ENCODE measurements around the gene PJA2.
A peak's percentile ranks its signal among the peaks of the same experiment; 100 is the strongest.

The PJA2 gene

GRCh38 chr5:109408991-109409843 is 557 bp downstream of the PJA2 start:
- DNase-seq, result peak; percentile 87
- peak; percentile 41 for ATAC-seq (ENCODE audit: insufficient read depth, low read depth)
- no peak for TF ChIP-seq CTCF (IDR thresholded peaks at IDR 0.05; ENCODE audit: borderline replicate concordance, extremely low read depth, low read length, poor library complexity, severe bottlenecking)
- TF ChIP-seq EZH2 (IDR thresholded peaks at IDR 0.05; ENCODE audit: borderline replicate concordance, low read depth, low read length, severe bottlenecking), result no peak
- Histone ChIP-seq H3K9ac (ENCODE audit: low read depth, low read length) (peak overlapping the region; percentile 88), H3K36me3 (ENCODE audit: insufficient read depth, low read length) (no peaks in the 10 kb centered on the region), H3K9me3 (ENCODE audit: insufficient read depth, low read length, severe bottlenecking) (no peaks in the 10 kb centered on the region), H4K20me1 (ENCODE audit: insufficient read depth, low read length) (peaks cover 7% of the 10 kb centered on the region; the same call in 1 of the 2 replicates), H3K4me3 (ENCODE audit: low read depth in 1 of 2, low read length in 2 of 2) (peak overlapping the region; percentile 83 to 84), H3K4me1 (ENCODE audit: insufficient read depth, low read length) (peaks cover 44% of the 10 kb centered on the region), H3K27ac (ENCODE audit: low read length) (peak overlapping the region; percentile 98), H2AFZ (ENCODE audit: low read depth, low read length) (peak overlapping the region; percentile 84), H3K79me2 (ENCODE audit: insufficient read depth, low read length) (peaks cover 53% of the 10 kb centered on the region), H3K4me2 (ENCODE audit: insufficient read depth, low read length) (peak overlapping the region; percentile 65), H3K27me3 (ENCODE audit: insufficient read depth, low read length, poor library complexity) (no peaks in the 10 kb centered on the region)

GRCh38 chr5:109407913-109408312 is 1.9 kb downstream of the PJA2 start:
- Histone ChIP-seq H2AFZ (ENCODE audit: low read depth, low read length) (no peak overlapping the region), H3K9ac (ENCODE audit: low read depth, low read length) (peak overlapping the region; percentile 88), H3K9me3 (ENCODE audit: insufficient read depth, low read length, severe bottlenecking) (no peaks in the 10 kb centered on the region), H3K27ac (ENCODE audit: low read length) (peak overlapping the region; percentile 98), H4K20me1 (ENCODE audit: insufficient read depth, low read length) (peaks cover 10% of the 10 kb centered on the region; the same call in 1 of the 2 replicates), H3K36me3 (ENCODE audit: insufficient read depth, low read length) (no peaks in the 10 kb centered on the region; the same call in 1 of the 2 replicates), H3K27me3 (ENCODE audit: insufficient read depth, low read length, poor library complexity) (no peaks in the 10 kb centered on the region), H3K4me2 (ENCODE audit: insufficient read depth, low read length) (peak overlapping the region; percentile 65), H3K4me3 (ENCODE audit: low read depth in 1 of 2, low read length in 2 of 2) (peak overlapping the region; percentile 83 to 84), H3K79me2 (ENCODE audit: insufficient read depth, low read length) (peaks cover 66% of the 10 kb centered on the region), H3K4me1 (ENCODE audit: insufficient read depth, low read length) (peaks cover 50% of the 10 kb centered on the region)
- ATAC-seq (ENCODE audit: insufficient read depth, low read depth), result no peak
- DNase-seq, result no peak
- TF ChIP-seq EZH2 (IDR thresholded peaks at IDR 0.05; ENCODE audit: borderline replicate concordance, low read depth, low read length, severe bottlenecking) (no peak), CTCF (IDR thresholded peaks at IDR 0.05; ENCODE audit: borderline replicate concordance, extremely low read depth, low read length, poor library complexity, severe bottlenecking) (no peak)

DNA sequence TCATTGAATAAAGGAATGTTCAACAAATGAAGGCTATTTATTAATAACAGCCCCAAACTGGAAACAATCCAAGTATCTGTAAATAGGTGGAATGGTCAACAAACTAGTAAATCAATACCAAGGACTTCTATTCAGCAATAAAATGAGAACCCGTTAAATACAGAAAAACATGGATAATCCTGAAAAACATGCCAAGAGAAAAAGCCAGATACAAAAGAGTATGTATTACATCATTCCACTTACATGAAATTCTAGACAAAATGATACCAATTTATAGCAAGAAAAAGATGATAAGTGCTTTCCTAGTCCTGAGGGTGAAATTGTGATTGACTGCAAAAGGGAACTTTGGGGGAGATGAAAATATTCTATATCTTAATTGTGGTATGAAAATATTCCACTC is 3.1 kb downstream of the PJA2 start:
- H3K4me3 ChIP-seq (ENCODE audit: low read depth in 1 of 2, low read length in 2 of 2), result peak overlapping the region in 1 of 2 experiments; percentile 83; a peak in 2 of 4 replicates
- ATAC-seq (ENCODE audit: insufficient read depth, low read depth) (no peak), DNase-seq (no peak)
- no peak overlapping the region for H2AFZ ChIP-seq (ENCODE audit: low read depth, low read length)
- TF ChIP-seq EZH2 (IDR thresholded peaks at IDR 0.05; ENCODE audit: borderline replicate concordance, low read depth, low read length, severe bottlenecking) (no peak), CTCF (IDR thresholded peaks at IDR 0.05; ENCODE audit: borderline replicate concordance, extremely low read depth, low read length, poor library complexity, severe bottlenecking) (no peak)
- no peaks in the 10 kb centered on the region for H3K27me3 ChIP-seq (ENCODE audit: insufficient read depth, low read length, poor library complexity)
- H3K36me3 ChIP-seq (ENCODE audit: insufficient read depth, low read length), result no peaks in the 10 kb centered on the region; the same call in 1 of the 2 replicates
- H3K4me2 ChIP-seq (ENCODE audit: insufficient read depth, low read length), result peak overlapping the region; percentile 65
- peaks cover 52% of the 10 kb centered on the region for H3K4me1 ChIP-seq (ENCODE audit: insufficient read depth, low read length)
- no peaks in the 10 kb centered on the region for H3K9me3 ChIP-seq (ENCODE audit: insufficient read depth, low read length, severe bottlenecking)
- H4K20me1 ChIP-seq (ENCODE audit: insufficient read depth, low read length), result peaks cover 10% of the 10 kb centered on the region; the same call in 1 of the 2 replicates
- peaks cover 78% of the 10 kb centered on the region for H3K79me2 ChIP-seq (ENCODE audit: insufficient read depth, low read length)
- H3K27ac ChIP-seq (ENCODE audit: low read length), result peak overlapping the region; percentile 10; the same call in 1 of the 2 replicates
- peak overlapping the region; percentile 88; the same call in 1 of the 2 replicates for H3K9ac ChIP-seq (ENCODE audit: low read depth, low read length)
